Thyroid gland (tissue), 4 donors: ENCODE measurements around the gene LRRC4C.

Experiments
- POLR2A ChIP-seq, 2 donors: fragments of 450-650 bp; IDR thresholded peaks; one replicate each; pipeline ENCODE4 v1.6.1; 2017; ENCODE audit warnings: antibody characterized with exemption in 2 of 2, mild to moderate bottlenecking in 2 of 2, moderate library complexity in 1 of 2
- TF ChIP-seq, protein P1 (sequence below), 6 experiments: fragments of 200-600 bp in 3 of 6; fragments of 450-650 bp in 3 of 6; sonication (generic) in 3 of 6; IDR thresholded peaks; one replicate each; pipeline ENCODE4 v1.5.1; 2016 to 2019; ENCODE audit warnings: antibody characterized with exemption in 6 of 6, mild to moderate bottlenecking in 2 of 6, inconsistent platforms in 1 of 6, moderate library complexity in 1 of 6

DNA sequence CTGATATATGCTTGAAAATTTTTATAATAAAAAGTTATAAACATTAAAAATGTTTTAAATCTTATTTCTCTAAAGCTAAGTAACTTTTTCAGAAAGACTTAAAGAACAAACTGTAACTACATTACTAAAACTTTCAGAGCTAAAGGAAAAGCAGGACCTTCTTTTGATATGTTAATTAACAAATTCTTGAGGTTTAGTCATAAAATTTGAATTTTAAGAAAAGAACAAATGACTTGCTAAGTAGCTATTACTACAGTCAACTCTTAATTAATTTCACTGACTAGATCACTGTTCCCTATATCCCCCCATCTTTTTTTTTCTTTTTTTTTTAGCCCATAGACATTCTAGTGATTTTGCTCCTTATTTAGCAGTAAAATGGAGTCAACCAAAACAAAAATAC is 344.4 kb downstream of the LRRC4C start:
- TF ChIP-seq, protein P1, sequence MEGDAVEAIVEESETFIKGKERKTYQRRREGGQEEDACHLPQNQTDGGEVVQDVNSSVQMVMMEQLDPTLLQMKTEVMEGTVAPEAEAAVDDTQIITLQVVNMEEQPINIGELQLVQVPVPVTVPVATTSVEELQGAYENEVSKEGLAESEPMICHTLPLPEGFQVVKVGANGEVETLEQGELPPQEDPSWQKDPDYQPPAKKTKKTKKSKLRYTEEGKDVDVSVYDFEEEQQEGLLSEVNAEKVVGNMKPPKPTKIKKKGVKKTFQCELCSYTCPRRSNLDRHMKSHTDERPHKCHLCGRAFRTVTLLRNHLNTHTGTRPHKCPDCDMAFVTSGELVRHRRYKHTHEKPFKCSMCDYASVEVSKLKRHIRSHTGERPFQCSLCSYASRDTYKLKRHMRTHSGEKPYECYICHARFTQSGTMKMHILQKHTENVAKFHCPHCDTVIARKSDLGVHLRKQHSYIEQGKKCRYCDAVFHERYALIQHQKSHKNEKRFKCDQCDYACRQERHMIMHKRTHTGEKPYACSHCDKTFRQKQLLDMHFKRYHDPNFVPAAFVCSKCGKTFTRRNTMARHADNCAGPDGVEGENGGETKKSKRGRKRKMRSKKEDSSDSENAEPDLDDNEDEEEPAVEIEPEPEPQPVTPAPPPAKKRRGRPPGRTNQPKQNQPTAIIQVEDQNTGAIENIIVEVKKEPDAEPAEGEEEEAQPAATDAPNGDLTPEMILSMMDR (IDR thresholded peaks at IDR 0.05), result no peak
- no peak for TF ChIP-seq POLR2A (IDR thresholded peaks at IDR 0.05)
